Measurements from ENCODE around the gene CDH13. TPM values are rescaled to one million over a fixed set of nuclear protein-coding genes. Genes with fewer than 3 reads are reported as not detected.

CDH13 gene
- total and polyA plus RNA-seq, 10 of the 15 experiments (the other 5 are each of a cell fraction or from before 2014, with no cell fraction given): under 0.01 to 0.05 TPM; not detected in 8

- TF ChIP-seq CTCF (IDR thresholded peaks at IDR 0.05 in 2 of 3, conservative IDR thresholded peaks at IDR 0.05 in 1 of 3; ENCODE audit: control insufficient read depth in 2 of 3, extremely low read depth in 1 of 3, insufficient read depth in 1 of 3, low read depth in 3 of 3, low read length in 3 of 3) (no peak), BHLHE40 (IDR thresholded peaks at IDR 0.05; ENCODE audit: borderline replicate concordance in 1 of 2, low read depth in 2 of 2, low read length in 1 of 2) (peak in 1 of 2 experiments; percentile 44; a peak in 1 of 4 replicates), BCL11A (IDR thresholded peaks at IDR 0.05; ENCODE audit: low read depth, low read length) (no peak), BACH1 (IDR thresholded peaks at IDR 0.05; ENCODE audit: borderline replicate concordance) (0 out of 2 replicates have a peak, but pooled peaks have one; percentile 30), CREM (IDR thresholded peaks at IDR 0.05; ENCODE audit: low read depth) (peak; percentile 46; the same call in 1 of the 2 replicates), NFYA (IDR thresholded peaks at IDR 0.05; ENCODE audit: borderline replicate concordance, low read depth, low read length) (no peak), RB1 (IDR thresholded peaks at IDR 0.05; ENCODE audit: borderline replicate concordance) (0 out of 2 replicates have a peak, but pooled peaks have one; percentile 31), ZNF687 (IDR thresholded peaks at IDR 0.05) (no peak), ZSCAN29 (IDR thresholded peaks at IDR 0.05) (no peak), PAX8 (IDR thresholded peaks at IDR 0.05) (no peak), SREBF2 (IDR thresholded peaks at IDR 0.05; ENCODE audit: low read length) (no peak), MXI1 (IDR thresholded peaks at IDR 0.05; ENCODE audit: low read depth, low read length) (peak; percentile 48; the same call in 1 of the 2 replicates), BMI1 (IDR thresholded peaks at IDR 0.05; ENCODE audit: borderline replicate concordance) (no peak), PBX3 (IDR thresholded peaks at IDR 0.05; ENCODE audit: insufficient replicate concordance, low read depth, low read length) (no peak)
- TF ChIP-seq, protein P1, sequence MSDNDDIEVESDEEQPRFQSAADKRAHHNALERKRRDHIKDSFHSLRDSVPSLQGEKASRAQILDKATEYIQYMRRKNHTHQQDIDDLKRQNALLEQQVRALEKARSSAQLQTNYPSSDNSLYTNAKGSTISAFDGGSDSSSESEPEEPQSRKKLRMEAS (IDR thresholded peaks at IDR 0.05; ENCODE audit: low read depth, low read length): peak; percentile 29; the same call in 1 of the 2 replicates
- TF ChIP-seq, protein P2, sequence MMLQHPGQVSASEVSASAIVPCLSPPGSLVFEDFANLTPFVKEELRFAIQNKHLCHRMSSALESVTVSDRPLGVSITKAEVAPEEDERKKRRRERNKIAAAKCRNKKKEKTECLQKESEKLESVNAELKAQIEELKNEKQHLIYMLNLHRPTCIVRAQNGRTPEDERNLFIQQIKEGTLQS (IDR thresholded peaks at IDR 0.05; ENCODE audit: borderline replicate concordance, extremely low read depth, low read depth, low read length): no peak
These were observed 1181.2 kb downstream of the CDH13 start, which contains the start of gene HSBP1 (continued) for GRCh38 chr16:83807710-83808572.
